ENCODE measurements around the gene CDC42EP5.
A peak's percentile ranks its signal among the peaks of the same experiment; 100 is the strongest.
"Not testable (repeated sequence)": the region's sequence is repeated elsewhere in the genome, so short reads cannot be mapped to it uniquely, and the experiment has no call there.

Gene CDC42EP5

DNA sequence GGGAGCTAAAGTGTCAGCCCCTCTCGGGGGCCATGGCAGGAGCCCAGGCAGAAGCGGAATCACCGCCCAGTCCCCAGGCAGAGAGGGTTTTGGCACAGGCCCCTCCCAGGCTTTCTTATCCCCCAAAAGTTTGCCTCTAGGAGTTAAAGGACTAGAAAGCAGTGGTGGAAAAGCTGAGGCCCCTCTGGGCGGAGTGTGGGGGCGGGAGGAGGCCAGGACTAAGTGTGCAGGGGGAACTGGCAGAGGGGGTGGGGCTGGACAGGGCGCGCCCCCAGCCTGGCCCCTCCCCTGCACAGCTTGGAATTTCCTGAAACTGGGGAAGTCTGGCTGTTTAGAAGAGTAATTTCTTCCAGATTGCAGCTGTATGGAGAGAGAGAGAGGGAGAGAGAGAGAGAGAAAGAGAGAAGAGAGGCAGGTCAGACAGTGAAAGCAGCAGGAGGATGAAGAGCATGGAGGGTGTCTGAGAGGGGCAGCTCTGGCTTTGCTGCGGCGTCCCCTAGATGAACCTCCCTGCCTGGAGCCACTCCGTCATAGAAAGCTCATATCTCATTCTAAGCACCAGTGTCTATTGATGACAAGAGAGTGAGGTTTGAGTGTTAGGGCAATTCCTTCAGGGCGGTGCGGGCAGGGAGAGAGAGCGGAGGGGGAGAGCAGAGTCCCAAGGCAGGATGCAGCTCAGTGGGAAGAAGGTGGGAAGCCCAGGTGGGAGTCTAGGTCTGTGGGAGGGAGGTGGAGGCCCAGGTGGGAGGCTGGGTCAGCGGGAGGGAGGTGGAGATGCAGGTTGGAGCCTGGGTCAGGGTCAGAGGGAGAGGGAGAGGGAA, at the start of gene CDC42EP5:
TSS of gene CDC42EP5 (minus strand) at position 226 of the 821 bp plus-strand sequence. CDS start 7,749 bp downstream, outside the sequence.
- no peak for DNase-seq

GRCh38 chr19:54521860-54522513, 48.9 kb upstream of the CDC42EP5 start:
- no peak for DNase-seq

DNA sequence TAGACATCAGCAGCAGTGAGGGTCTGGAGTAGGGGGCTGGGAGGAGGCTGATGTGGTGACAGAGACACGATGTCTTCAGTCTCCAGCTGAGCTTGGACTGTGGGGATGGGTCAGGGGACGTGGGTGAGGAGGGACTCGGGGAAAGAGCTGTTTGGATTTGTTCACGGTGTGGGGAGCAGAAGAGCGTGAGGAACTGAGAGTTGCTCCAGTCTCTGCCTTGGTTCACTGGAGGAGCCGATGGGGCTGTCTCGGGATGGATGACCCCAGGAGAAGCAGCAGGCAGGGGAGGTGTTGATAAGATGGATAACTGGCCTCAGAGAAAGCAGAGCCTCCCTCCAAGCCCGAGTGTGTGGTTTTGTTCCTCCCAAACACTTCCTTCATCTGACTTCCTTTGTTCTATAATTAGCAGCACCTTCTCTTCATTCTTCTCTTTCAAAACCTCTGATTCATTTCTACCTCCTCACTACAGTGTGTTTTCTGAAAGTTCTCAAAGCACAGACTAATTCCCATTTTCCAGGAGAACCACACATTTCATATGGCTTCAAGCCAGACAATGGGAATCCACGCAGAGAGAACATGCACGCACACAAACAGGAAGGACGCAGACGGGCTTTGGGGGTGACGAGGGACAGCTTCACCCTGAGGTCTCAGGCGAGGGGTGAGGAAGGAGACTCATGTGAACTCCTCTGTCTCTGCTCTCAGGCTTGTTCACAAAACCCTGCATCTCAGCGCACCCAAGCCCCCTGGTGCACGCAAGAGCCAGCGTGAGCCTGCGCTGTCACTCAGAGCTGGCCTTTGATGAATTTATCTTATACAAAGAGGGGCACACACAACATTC, 48.1 kb upstream of the CDC42EP5 start:
- DNase-seq: no peak

DNA sequence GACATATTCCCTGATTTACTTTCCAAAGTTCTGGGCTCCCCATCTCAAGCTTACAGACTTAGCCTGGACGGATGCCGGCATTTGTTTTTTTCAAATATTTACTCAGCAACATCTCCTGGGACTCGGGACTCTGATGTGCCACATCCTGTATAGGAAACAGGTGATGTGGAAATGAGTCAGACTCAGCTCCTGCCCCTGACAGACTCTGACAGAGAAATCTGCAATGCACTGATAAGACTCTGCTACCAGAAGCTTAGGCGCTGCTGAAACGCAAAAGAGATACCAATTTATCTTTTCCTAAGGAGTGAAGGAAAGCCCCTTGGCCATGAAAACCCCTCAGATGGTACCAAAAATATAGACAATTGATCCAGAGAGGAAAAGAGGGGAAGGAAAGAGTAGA, 45.7 kb upstream of the CDC42EP5 start:
- peak; percentile 3 for DNase-seq

GRCh38 chr19:54517483-54517882, 44.4 kb upstream of the CDC42EP5 start:
- DNase-seq: peak; percentile 53

- no peak for DNase-seq
These were observed 42.1 kb upstream of the CDC42EP5 start for GRCh38 chr19:54515156-54515555.

DNA sequence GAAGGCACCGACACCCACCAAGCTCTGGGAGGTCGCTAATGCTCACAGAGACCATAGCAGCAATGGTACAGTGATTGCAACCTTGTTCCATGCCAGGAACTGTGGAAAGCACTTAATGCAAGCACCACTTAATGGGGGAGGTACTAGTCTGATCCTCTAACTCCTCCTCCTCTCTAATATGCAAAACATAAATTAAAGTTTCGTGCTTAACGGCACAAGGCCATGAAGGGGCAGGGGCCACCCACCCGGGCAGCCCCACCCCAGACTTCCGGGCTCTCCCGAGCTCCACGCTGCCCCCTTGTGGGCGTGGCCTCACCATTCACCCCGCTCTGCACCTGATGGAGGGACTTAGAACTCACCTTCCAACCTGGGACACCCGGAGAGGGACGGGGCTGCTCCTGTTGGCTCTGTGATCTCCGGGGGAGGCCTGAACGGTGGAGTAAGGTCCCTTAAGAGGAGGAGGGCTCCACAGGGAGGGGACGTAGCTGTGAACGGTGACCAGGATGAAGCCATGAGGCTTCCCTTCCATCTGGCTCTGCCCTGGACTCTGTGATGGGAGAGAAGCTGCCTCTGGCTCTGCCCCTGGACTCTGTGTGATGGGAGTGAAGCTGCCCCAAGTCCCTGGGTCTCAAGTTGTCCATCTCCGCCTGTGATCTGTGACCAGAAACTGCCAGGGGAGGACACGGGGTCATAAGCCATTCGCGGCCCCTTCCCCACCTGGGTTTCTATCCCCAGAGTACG, 36.3 kb upstream of the CDC42EP5 start:
- not testable (repeated sequence) for DNase-seq

DNA sequence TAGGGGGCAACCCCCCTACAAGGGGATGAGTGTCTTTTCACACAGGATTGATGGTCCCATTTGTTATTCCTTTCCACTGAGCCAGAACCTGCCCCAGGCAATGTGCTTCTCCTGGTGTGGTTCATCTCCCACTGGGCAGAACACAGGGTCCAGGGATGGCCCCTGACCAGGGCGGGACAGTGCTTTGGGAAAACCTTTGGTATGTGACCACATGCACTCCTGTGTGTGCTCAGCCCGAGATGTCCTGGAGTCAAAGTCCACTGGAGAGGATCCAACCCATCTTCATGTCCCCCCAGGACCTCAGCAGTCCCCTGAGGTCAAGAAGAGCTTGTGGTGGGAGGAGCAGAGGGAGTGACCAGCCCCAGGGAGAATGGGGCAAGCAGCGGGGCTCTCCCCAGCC, 35.4 kb upstream of the CDC42EP5 start:
- not testable (repeated sequence) for DNase-seq

DNA sequence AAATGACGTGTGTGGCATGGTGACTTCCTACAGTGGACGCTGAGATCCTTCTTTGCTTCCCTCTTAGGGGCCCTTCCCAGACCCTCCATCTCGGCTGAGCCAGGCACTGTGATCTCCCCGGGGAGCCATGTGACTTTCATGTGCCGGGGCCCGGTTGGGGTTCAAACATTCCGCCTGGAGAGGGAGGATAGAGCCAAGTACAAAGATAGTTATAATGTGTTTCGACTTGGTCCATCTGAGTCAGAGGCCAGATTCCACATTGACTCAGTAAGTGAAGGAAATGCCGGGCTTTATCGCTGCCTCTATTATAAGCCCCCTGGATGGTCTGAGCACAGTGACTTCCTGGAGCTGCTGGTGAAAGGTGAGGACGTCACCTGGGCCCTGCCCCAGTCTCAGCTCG, 34.7 kb upstream of the CDC42EP5 start:
- DNase-seq: no peak

GRCh38 chr19:54507038-54507717, 34.1 kb upstream of the CDC42EP5 start:
- not testable (repeated sequence) for DNase-seq

- DNase-seq: no peak
These were observed 33.0 kb upstream of the CDC42EP5 start for GRCh38 chr19:54506079-54506478.

GRCh38 chr19:54505542-54505941, 32.4 kb upstream of the CDC42EP5 start:
- DNase-seq: not testable (repeated sequence)

DNA sequence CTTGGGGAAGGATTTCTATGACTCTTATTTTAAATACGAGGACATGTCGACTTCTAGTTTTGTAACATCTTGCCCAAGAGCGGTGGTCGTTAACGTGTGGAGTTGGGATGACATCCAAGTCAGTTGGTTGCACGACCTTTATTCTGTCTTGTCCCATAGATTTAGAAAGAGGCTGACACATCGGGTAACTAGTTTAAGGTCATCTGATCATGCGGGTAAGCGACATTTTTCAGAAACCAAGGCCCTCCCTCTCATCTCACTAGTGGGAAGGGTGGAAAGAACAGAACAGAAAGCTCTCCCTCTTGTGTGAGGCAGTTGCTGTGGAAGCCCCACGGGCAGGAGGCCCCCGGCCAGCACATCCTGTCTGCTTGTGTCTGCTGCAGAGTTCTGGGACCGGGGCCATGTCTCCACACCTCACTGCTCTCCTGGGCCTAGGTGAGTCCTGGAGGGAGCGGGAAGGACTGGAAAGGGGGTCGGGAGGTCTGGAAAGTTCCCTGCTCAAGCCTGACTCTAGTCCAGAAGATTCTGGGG, 29.5 kb upstream of the CDC42EP5 start, which contains the start of gene LAIR2:
TSS of gene LAIR2 (plus strand) at position 314 of the 531 bp plus-strand sequence. CDS start at position 402, 88 bp downstream.
- no peak for DNase-seq

- not testable (repeated sequence) for DNase-seq
These were observed 25.3 kb upstream of the CDC42EP5 start for GRCh38 chr19:54498451-54498772.

- peak; percentile 9 for DNase-seq
These were observed 24.8 kb upstream of the CDC42EP5 start for GRCh38 chr19:54497747-54498450.

- not testable (repeated sequence) for DNase-seq
These were observed 22.2 kb upstream of the CDC42EP5 start for GRCh38 chr19:54495284-54495683.

DNA sequence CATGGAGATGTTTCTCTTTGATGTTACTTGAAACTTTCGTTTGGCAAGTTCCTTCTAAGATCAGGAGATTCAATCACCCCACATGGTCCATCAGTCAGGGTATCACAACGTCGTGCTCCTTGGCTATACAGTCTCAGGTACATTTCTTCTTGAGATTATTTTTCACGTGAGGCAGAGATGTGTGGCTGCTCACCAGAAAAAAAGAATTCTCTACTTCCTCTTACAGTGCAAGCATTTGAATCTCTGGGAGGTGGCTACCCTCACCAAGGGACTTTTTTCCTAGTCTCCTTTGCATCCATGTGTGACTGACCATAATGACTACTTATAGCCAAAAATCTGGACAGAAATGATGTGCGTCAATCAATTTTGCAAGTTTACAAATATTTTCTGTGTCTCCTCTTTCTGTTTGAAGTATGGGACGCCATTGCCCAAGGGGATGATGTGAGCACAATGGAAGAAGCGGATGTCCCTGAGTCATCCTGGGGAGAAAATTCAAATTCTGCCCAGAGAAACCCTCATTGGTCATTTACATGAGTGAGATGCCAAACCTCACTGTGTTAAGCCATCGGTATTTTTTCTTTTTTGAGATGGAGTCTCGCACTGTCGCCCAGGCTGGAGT, 21.0 kb upstream of the CDC42EP5 start:
- DNase-seq: no peak

GRCh38 chr19:54493056-54493455, 20.0 kb upstream of the CDC42EP5 start:
- DNase-seq: not testable (repeated sequence)

- DNase-seq: no peak
These were observed 19.5 kb upstream of the CDC42EP5 start for GRCh38 chr19:54492568-54492967.

GRCh38 chr19:54489766-54490165, 16.7 kb upstream of the CDC42EP5 start:
- no peak for DNase-seq

Data from CD4-positive, alpha-beta T cell treated with Interleukin-6 for 4 hours (primary cell).